HCT116 (cell line): ENCODE results near the gene CENPK. TPM values are rescaled to one million over a fixed set of nuclear protein-coding genes. Genes with fewer than 3 reads are reported as not detected.

ENCODE experiments used
- ATAC-seq: fragments of 200-7000 bp; cut with Tn5 transposase; 2 replicates; pipeline ENCODE4 v1.9.1; 2020; ENCODE audit warnings: mild to moderate bottlenecking, moderate library complexity
- BruUV-seq: library from RNA; stranded (reverse); fragments of 400-500 nt; replicated peaks from 2 replicates; lab custom pipeline; 2021; lab: Mats Ljungman, UMichigan
- CTCF ChIA-PET: fragments of 300-600 bp; sonication (Branson Sonifier 250); formaldehyde crosslinking; loops from one replicate; lab custom pipeline; 2021; ENCODE audit warnings: antibody characterized with exemption; lab: Charles Lee
- POLR2A ChIA-PET: fragments of 300-600, 350-600 bp; sonication (Branson Sonifier 250); formaldehyde crosslinking; loops from one replicate; lab custom pipeline; 2021; ENCODE audit warnings: antibody characterized with exemption; lab: Charles Lee
- RAD21 ChIA-PET, 2 experiments: fragments of 300-600 bp; sonication (Branson Sonifier 250); formaldehyde crosslinking; loops; one replicate each; lab custom pipeline; 2023; ENCODE audit warnings: low total read pairs in 2 of 2; ENCODE audit not compliant: uncharacterized antibody in 2 of 2, unreplicated experiment in 2 of 2, low non-redundant PET in 1 of 2; lab: Charles Lee
- DNase-seq: peaks from one replicate; pipeline ENCODE4 v3.0.0-alpha.2; 2010; ENCODE audit warnings: low read depth, low spot score
- H2AFZ ChIP-seq: fragments of 200-600 bp; shearing (Covaris generic), sonication (generic); 2 replicates; pipeline ENCODE4 v1.6.1; 2017; ENCODE audit warnings: low read depth, mixed run types, mixed read lengths, antibody characterized with exemption, low read length; ENCODE audit not compliant: poor library complexity, severe bottlenecking
- H3K27ac ChIP-seq: 2 replicates; pipeline ENCODE4 v1.5.1; 2012; ENCODE audit warnings: low read depth, low read length
- H3K27me3 ChIP-seq: fragments of 200-600 bp; sonication (generic); 2 replicates; pipeline ENCODE4 v1.6.1; 2016; ENCODE audit warnings: mixed run types, low read length, mixed read lengths; ENCODE audit not compliant: insufficient read depth
- H3K36me3 ChIP-seq, 2 experiments: fragments of 200-500 bp in 1 of 2; fragments of 200-600 bp in 1 of 2; sonication (Bioruptor generic) in 1 of 2; sonication (generic) in 1 of 2; 2 replicates each; pipeline versions ENCODE4 v1.5.1 to v1.6.1; 2014 to 2016; ENCODE audit warnings: low read length in 2 of 2, inconsistent platforms in 1 of 2, mixed read lengths in 1 of 2, mixed run types in 1 of 2; ENCODE audit not compliant: insufficient read depth in 2 of 2, control insufficient read depth in 1 of 2
- H3K4me1 ChIP-seq, 2 experiments: fragments of 200-600 bp in 1 of 2; sonication (generic) in 1 of 2; 2 replicates each; pipeline versions ENCODE4 v1.5.1 to v1.6.1; 2012 to 2017; ENCODE audit warnings: low read length in 2 of 2, inconsistent platforms in 1 of 2, mild to moderate bottlenecking in 1 of 2, mixed read lengths in 1 of 2, mixed run types in 1 of 2, moderate library complexity in 1 of 2; ENCODE audit not compliant: insufficient read depth in 2 of 2, control insufficient read depth in 1 of 2
- H3K4me2 ChIP-seq: fragments of 200-600 bp; sonication (generic); 2 replicates; pipeline ENCODE4 v1.6.1; 2017; ENCODE audit warnings: mixed run types, low read length, mixed read lengths
- H3K4me3 ChIP-seq, 2 experiments: fragments of 200-600 bp in 1 of 2; sonication (generic) in 1 of 2; replicated peaks in 1 of 2; 2 replicates each; pipeline ENCODE4 v1.5.1; 2011 to 2016; ENCODE audit warnings: low read length in 2 of 2, control low read depth in 1 of 2, low read depth in 1 of 2, mild to moderate bottlenecking in 1 of 2, mixed read lengths in 1 of 2, mixed run types in 1 of 2
- H3K79me2 ChIP-seq: fragments of 200-600 bp; sonication (generic); 2 replicates; pipeline ENCODE4 v1.6.1; 2017; ENCODE audit warnings: mild to moderate bottlenecking, mixed run types, low read length, moderate library complexity, mixed read lengths; ENCODE audit not compliant: insufficient read depth
- H3K9ac ChIP-seq: fragments of 200-600 bp; sonication (generic); 2 replicates; pipeline ENCODE4 v1.6.1; 2016; ENCODE audit warnings: low read length, mixed read lengths
- H3K9me2 ChIP-seq: fragments of 200-600 bp; sonication (generic), shearing (Covaris generic); 2 replicates; pipeline ENCODE4 v1.6.1; 2017; ENCODE audit warnings: mixed run types, mild to moderate bottlenecking, moderate library complexity; ENCODE audit not compliant: insufficient read depth
- H3K9me3 ChIP-seq, 2 experiments: fragments of 200-500 bp in 1 of 2; fragments of 200-600 bp in 1 of 2; sonication (Bioruptor generic) in 1 of 2; sonication (generic) in 1 of 2; 2 replicates each; pipeline ENCODE4 v1.6.1; 2014 to 2017; ENCODE audit warnings: low read length in 2 of 2, mixed read lengths in 2 of 2, inconsistent platforms in 1 of 2, low read depth in 1 of 2, mild to moderate bottlenecking in 1 of 2, mixed run types in 1 of 2, moderate library complexity in 1 of 2; ENCODE audit not compliant: control insufficient read depth in 1 of 2, insufficient read depth in 1 of 2
- H4K20me1 ChIP-seq: fragments of 200-600 bp; sonication (generic), shearing (Covaris generic); 2 replicates; pipeline ENCODE4 v1.6.1; 2017; ENCODE audit warnings: mixed run types, mild to moderate bottlenecking, moderate library complexity; ENCODE audit not compliant: insufficient read depth
- CBX3 ChIP-seq: IDR thresholded peaks from 2 replicates; pipeline ENCODE4 v1.6.1; 2012; ENCODE audit warnings: low read depth
- CEBPB ChIP-seq: IDR thresholded peaks from 2 replicates; pipeline ENCODE4 v1.6.1; 2012; ENCODE audit warnings: low read depth
- ELF1 ChIP-seq: IDR thresholded peaks from 2 replicates; pipeline ENCODE4 v1.6.1; 2012; ENCODE audit warnings: low read depth, borderline replicate concordance
- EZH2 ChIP-seq: fragments of 200-600 bp; sonication (generic); IDR thresholded peaks from 2 replicates; pipeline ENCODE4 v1.6.1; 2017; ENCODE audit warnings: antibody characterized with exemption, mixed run types
- FOSL1 ChIP-seq: IDR thresholded peaks from 2 replicates; pipeline ENCODE4 v1.6.1; 2012; ENCODE audit warnings: low read depth
- JUND ChIP-seq: IDR thresholded peaks from 2 replicates; pipeline ENCODE4 v1.6.1; 2012
- POLR2A ChIP-seq: IDR thresholded peaks from 2 replicates; pipeline ENCODE4 v1.7.0; 2011; ENCODE audit warnings: borderline replicate concordance; ENCODE audit not compliant: insufficient read depth, insufficient read length; ENCODE audit errors: extremely low read depth
- POLR2AphosphoS5 ChIP-seq: IDR thresholded peaks from 2 replicates; pipeline ENCODE4 v1.6.1; 2011; ENCODE audit warnings: mild to moderate bottlenecking, low read depth, low read length, moderate library complexity
- RAD21 ChIP-seq: IDR thresholded peaks from 2 replicates; pipeline ENCODE4 v1.6.1; 2012; ENCODE audit warnings: low read depth, mild to moderate bottlenecking
- SIN3A ChIP-seq: IDR thresholded peaks from 2 replicates; pipeline ENCODE4 v1.6.1; 2012; ENCODE audit warnings: low read depth
- SP1 ChIP-seq: IDR thresholded peaks from 2 replicates; pipeline ENCODE4 v1.6.1; 2012; ENCODE audit warnings: low read depth
- SRF ChIP-seq: IDR thresholded peaks from 2 replicates; pipeline ENCODE4 v1.6.1; 2012; ENCODE audit warnings: low read depth
- TCF7L2 ChIP-seq: IDR thresholded peaks from 2 replicates; pipeline ENCODE4 v1.7.0; 2011; ENCODE audit warnings: borderline replicate concordance, inconsistent platforms; ENCODE audit not compliant: insufficient read depth, insufficient read length; ENCODE audit errors: extremely low read depth
- YY1 ChIP-seq: IDR thresholded peaks from 2 replicates; pipeline ENCODE4 v1.6.1; 2011; ENCODE audit warnings: low read length, low read depth, moderate library complexity, mild to moderate bottlenecking; ENCODE audit not compliant: insufficient replicate concordance; ENCODE audit errors: extremely low read depth
- ZNF274 ChIP-seq: fragments of 200-500 bp; sonication (Bioruptor generic); IDR thresholded peaks from 2 replicates; pipeline ENCODE4 v1.6.1; 2014; ENCODE audit warnings: mild to moderate bottlenecking, low read depth, low read length, inconsistent platforms
- intact Hi-C: fragments of 100-400 bp; cut with micrococcal nuclease; formaldehyde crosslinking; loops from 2 replicates; pipeline ENCODE4 v1.10.0; 2022
- total RNA-seq: library from RNA; stranded (reverse); gene quantifications from one replicate; pipeline ENCODE4 v1.2.1, GENCODE V29; 2021; ENCODE audit not compliant: unreplicated experiment
- TF ChIP-seq, protein P1 (sequence below): IDR thresholded peaks from 2 replicates; pipeline ENCODE4 v1.6.1; 2012; ENCODE audit warnings: low read depth
- TF ChIP-seq, protein P2 (sequence below), 3 experiments: fragments of 200-600 bp in 1 of 3; sonication (generic) in 1 of 3; IDR thresholded peaks in 2 of 3; conservative IDR thresholded peaks in 1 of 3; 2 replicates each; pipeline ENCODE4 v1.5.1; 2012 to 2017; ENCODE audit warnings: low read depth in 2 of 3, low read length in 2 of 3, antibody characterized with exemption in 1 of 3, borderline replicate concordance in 1 of 3, control low read depth in 1 of 3, mild to moderate bottlenecking in 1 of 3, mixed read lengths in 1 of 3, mixed run types in 1 of 3, moderate library complexity in 1 of 3; ENCODE audit not compliant: insufficient read depth in 1 of 3
- TF ChIP-seq, protein P3 (sequence below): IDR thresholded peaks from 2 replicates; pipeline ENCODE4 v1.6.1; 2011; ENCODE audit warnings: mild to moderate bottlenecking, low read length, moderate library complexity; ENCODE audit not compliant: insufficient replicate concordance; ENCODE audit errors: extremely low read depth
- TF ChIP-seq, protein P4 (sequence below): IDR thresholded peaks from 2 replicates; pipeline ENCODE4 v1.6.1; 2012
- TF ChIP-seq, protein P5 (sequence below): IDR thresholded peaks from 2 replicates; pipeline ENCODE4 v1.6.1; 2012

Gene CENPK
- total RNA-seq, 1 experiment from 2014 or later: 21.4 TPM

DNA sequence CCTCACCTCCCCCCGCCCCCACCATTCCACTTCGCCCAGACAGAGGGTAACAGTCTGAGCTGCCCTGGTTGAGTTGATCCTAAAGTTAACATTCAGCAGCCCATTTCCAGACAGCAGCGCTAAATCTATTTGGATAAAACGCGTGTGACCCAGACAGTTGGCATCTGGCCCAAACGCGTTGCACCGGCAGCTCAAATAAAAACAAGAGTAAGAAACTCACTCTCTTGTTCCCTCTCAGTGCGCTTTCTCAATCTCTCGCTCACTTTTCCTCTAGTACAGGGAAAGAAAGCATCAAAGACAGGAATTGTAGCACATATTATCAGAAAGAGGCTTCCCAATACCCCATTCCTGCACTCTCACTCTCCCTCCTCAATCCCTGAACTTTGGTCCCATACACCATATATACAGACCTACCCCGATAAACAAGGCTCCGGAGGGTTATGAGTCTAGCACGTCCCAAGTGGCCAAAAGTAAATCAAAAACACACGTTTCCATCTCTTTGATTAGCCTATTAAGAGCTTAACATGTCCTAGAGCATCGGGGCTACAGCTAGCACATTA is 82.6 kb downstream of the CENPK start:
- H3K79me2 ChIP-seq: no peaks in the 10 kb centered on the region
- ChIA-PET CTCF (interaction anchor here (4.5 kb wide), 1 partner anchor 669 kb away, joined by 69 read pairs; no protein-coding TSS in a partner anchor), RAD21 (no interaction called here), POLR2A (no interaction called here)
- no peaks in the 10 kb centered on the region for H3K36me3 ChIP-seq
- H4K20me1 ChIP-seq: no peaks in the 10 kb centered on the region
- H3K27ac ChIP-seq: no peak overlapping the region
- TF ChIP-seq FOSL1 (no peak), TCF7L2 (no peak), ZNF274 (no peak), ELF1 (no peak), POLR2A (no peak), SIN3A (no peak), RAD21 (no peak), YY1 (no peak), CEBPB (no peak), SP1 (no peak), EZH2 (no peak), SRF (no peak), POLR2AphosphoS5 (no peak), CBX3 (no peak), JUND (no peak)
- TF ChIP-seq, protein P1, sequence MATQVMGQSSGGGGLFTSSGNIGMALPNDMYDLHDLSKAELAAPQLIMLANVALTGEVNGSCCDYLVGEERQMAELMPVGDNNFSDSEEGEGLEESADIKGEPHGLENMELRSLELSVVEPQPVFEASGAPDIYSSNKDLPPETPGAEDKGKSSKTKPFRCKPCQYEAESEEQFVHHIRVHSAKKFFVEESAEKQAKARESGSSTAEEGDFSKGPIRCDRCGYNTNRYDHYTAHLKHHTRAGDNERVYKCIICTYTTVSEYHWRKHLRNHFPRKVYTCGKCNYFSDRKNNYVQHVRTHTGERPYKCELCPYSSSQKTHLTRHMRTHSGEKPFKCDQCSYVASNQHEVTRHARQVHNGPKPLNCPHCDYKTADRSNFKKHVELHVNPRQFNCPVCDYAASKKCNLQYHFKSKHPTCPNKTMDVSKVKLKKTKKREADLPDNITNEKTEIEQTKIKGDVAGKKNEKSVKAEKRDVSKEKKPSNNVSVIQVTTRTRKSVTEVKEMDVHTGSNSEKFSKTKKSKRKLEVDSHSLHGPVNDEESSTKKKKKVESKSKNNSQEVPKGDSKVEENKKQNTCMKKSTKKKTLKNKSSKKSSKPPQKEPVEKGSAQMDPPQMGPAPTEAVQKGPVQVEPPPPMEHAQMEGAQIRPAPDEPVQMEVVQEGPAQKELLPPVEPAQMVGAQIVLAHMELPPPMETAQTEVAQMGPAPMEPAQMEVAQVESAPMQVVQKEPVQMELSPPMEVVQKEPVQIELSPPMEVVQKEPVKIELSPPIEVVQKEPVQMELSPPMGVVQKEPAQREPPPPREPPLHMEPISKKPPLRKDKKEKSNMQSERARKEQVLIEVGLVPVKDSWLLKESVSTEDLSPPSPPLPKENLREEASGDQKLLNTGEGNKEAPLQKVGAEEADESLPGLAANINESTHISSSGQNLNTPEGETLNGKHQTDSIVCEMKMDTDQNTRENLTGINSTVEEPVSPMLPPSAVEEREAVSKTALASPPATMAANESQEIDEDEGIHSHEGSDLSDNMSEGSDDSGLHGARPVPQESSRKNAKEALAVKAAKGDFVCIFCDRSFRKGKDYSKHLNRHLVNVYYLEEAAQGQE: no peak
- TF ChIP-seq, protein P2, sequence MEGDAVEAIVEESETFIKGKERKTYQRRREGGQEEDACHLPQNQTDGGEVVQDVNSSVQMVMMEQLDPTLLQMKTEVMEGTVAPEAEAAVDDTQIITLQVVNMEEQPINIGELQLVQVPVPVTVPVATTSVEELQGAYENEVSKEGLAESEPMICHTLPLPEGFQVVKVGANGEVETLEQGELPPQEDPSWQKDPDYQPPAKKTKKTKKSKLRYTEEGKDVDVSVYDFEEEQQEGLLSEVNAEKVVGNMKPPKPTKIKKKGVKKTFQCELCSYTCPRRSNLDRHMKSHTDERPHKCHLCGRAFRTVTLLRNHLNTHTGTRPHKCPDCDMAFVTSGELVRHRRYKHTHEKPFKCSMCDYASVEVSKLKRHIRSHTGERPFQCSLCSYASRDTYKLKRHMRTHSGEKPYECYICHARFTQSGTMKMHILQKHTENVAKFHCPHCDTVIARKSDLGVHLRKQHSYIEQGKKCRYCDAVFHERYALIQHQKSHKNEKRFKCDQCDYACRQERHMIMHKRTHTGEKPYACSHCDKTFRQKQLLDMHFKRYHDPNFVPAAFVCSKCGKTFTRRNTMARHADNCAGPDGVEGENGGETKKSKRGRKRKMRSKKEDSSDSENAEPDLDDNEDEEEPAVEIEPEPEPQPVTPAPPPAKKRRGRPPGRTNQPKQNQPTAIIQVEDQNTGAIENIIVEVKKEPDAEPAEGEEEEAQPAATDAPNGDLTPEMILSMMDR (IDR thresholded peaks at IDR 0.05 in 2 of 3, conservative IDR thresholded peaks at IDR 0.05 in 1 of 3; ENCODE audit: borderline replicate concordance in 1 of 3, insufficient read depth in 1 of 3, low read depth in 2 of 3, low read length in 2 of 3): no peak
- TF ChIP-seq, protein P3, sequence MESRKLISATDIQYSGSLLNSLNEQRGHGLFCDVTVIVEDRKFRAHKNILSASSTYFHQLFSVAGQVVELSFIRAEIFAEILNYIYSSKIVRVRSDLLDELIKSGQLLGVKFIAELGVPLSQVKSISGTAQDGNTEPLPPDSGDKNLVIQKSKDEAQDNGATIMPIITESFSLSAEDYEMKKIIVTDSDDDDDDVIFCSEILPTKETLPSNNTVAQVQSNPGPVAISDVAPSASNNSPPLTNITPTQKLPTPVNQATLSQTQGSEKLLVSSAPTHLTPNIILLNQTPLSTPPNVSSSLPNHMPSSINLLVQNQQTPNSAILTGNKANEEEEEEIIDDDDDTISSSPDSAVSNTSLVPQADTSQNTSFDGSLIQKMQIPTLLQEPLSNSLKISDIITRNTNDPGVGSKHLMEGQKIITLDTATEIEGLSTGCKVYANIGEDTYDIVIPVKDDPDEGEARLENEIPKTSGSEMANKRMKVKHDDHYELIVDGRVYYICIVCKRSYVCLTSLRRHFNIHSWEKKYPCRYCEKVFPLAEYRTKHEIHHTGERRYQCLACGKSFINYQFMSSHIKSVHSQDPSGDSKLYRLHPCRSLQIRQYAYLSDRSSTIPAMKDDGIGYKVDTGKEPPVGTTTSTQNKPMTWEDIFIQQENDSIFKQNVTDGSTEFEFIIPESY: no peak
- TF ChIP-seq, protein P4, sequence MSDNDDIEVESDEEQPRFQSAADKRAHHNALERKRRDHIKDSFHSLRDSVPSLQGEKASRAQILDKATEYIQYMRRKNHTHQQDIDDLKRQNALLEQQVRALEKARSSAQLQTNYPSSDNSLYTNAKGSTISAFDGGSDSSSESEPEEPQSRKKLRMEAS: no peak
- TF ChIP-seq, protein P5, sequence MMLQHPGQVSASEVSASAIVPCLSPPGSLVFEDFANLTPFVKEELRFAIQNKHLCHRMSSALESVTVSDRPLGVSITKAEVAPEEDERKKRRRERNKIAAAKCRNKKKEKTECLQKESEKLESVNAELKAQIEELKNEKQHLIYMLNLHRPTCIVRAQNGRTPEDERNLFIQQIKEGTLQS: no peak
- H3K9ac ChIP-seq: no peak overlapping the region
- no peaks in the 10 kb centered on the region for H3K9me2 ChIP-seq
- H3K4me3 ChIP-seq: no peak overlapping the region
- DNase-seq (no peak), ATAC-seq (no peak)
- no peak overlapping the region for H2AFZ ChIP-seq
- H3K27me3 ChIP-seq: no peaks in the 10 kb centered on the region
- no TSS peak for BruUV-seq
- no peak overlapping the region for H3K4me2 ChIP-seq
- H3K9me3 ChIP-seq: no peaks in the 10 kb centered on the region
- intact Hi-C loops: loop anchor here (10.0 kb wide), 1 partner anchor 406 kb away; no protein-coding TSS in a partner anchor
- H3K4me1 ChIP-seq: peaks cover 11 to 21% of the 10 kb centered on the region in 2 experiments; a peak in 3 of 4 replicates
